ENCODE results near the gene MALAT1.

MALAT1 gene

GRCh38 chr11:65478388-65479183 is 20.3 kb upstream of the MALAT1 start:
- DNase-seq (ENCODE audit: low read depth in 1 of 2, low spot score in 1 of 2): no peak

DNA sequence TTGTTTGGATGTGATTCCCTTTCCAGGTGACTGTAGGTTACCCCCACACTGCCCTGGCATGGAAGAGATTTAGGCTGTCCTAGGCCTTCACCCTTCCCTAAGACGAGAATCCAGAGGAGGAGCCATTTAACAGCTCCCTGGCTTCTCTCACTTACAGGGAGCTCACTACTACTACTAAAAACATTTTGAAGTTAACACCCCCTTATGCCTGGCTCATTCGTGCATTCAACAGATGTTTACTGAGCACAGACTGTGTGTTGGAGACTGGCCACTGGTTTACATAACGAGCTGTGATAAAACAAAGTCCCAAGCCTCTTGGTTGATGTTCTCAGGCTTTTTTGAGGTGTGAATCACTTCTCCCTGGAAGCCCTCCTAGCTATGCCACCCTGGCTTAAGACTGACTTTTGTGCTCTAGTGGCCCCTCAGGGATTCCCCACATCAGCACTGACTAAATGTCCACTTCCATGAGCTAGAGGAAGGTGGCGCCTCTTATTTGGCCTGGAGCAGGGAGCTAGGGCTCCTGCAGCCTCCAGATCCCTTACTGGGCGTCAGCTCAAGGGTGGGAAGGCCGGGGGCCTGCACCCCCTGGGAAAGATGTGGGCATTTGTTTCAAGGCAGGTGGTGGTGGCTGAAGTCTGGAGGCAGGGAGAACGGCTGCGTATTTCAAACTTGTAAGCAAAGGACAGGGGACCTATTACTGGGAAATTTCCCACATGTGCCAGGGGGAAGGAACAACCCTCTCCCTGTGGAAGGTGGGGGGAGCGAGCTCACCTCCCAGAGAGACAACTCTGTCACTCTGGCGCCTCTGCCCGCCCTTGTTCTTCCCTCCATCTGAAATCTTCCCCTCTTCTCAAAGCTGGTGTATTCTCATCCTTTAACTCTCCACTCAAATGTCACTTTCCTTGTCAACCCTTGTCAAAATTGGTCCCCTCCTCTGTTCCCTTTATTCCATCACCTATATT is 19.4 kb upstream of the MALAT1 start:
- DNase-seq (ENCODE audit: low read depth in 1 of 2, low spot score in 1 of 2): no peak

DNA sequence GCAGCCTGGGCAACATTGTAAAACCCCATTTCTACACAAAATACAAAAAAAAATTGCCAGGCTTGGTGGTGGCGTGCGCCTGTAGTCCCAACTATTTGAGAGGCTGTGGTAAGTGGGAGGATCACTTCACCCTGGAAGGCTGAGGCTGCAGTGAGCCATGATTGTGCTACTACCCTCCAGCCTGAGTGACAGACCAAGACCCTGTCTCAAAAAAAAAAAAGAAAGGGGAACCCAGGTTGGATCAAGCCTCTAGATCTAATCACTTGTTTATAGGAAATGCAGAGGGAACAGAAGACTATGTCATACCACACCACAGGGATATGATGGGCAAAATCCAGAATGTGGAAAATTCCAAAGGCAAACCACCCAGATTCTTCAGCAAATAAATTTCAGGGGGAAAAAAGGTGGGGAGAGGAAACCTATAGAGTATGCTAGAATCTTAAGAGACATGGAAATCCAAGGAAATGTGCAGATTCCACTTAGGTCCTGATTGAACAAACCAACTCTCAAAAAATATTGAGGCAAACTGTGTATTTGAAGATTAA is 16.5 kb upstream of the MALAT1 start:
- DNase-seq (ENCODE audit: low read depth in 1 of 2, low spot score in 1 of 2): no peak

- DNase-seq (ENCODE audit: low read depth in 1 of 2, low spot score in 1 of 2): no peak
Measured at GRCh38 chr11:65485920-65486219, 13.0 kb upstream of the MALAT1 start.

- DNase-seq (ENCODE audit: low read depth in 1 of 2, low spot score in 1 of 2): no peak
Measured at GRCh38 chr11:65486570-65487466, 12.0 kb upstream of the MALAT1 start.

GRCh38 chr11:65487467-65488272 is 11.2 kb upstream of the MALAT1 start:
- no peak for DNase-seq (ENCODE audit: low read depth in 1 of 2, low spot score in 1 of 2)

DNA sequence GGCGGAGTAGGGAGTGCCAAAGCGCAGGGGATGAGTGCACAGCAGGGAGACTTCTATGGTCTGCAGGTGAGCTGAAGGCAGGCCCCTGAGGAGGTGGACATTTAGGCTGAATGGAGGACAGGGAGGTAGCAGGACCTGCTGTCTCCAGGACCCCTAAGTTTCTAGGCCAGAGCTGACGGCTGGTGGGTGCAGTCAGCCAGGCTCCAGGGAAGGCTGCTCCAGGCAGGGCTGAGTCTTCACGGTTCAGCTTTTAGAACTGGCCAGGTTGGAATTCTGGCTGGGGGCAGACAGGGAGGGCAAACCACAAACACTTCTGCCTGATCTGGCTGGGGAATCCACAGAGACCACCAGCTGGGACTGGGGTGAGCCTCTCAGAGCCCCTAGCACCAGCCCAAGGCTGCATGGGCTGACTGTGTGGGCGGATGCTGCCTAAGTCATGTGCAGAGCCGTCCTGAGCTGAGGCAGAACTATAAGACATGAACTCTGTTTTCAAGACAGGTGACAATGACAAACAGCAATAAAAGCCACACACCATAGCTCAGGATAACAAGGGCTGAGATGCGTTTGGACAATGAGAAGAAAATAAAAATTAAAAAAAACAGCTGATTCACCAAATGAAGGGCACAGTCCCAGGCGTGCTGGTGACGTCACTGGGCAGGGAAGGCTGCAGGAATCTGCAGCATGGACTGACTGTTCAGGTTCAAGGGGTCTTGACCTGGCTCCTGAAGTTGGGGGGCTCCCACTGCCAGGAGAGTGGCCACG is 10.4 kb upstream of the MALAT1 start:
- DNase-seq (ENCODE audit: low read depth in 1 of 2, low spot score in 1 of 2): no peak

GRCh38 chr11:65489035-65489705 is 9.7 kb upstream of the MALAT1 start:
- no peak for DNase-seq (ENCODE audit: low read depth in 1 of 2, low spot score in 1 of 2)

DNA sequence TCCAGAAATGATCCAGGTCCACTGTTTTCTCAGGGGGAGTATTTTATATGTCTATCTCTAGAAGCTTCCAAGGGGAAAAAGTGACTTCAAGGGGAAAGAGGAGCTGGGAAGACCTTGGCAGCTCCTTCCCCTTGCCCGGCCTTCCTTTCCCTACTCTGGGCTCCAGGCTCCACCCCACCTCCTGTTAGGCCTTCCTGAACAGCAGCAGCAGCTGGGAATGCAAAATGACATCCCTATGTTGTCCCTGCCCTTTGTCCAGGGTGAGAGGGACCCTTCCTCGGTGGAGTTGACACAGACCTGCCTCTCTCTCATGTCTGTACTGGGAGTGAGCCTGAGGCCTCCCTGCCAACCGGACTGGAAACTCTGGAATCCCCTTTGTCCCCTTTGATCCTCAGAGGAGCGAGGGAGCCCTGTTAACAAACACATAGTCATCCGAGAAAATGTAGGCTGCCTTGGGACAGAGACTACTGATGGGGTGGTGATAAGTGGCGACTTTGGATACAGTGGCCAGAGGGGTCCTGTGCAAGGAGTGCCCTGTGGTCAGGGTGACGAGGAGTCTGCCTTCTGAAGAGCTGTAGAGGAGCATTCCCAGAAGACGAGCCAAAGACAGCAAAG is 9.0 kb upstream of the MALAT1 start:
- DNase-seq (ENCODE audit: low read depth in 1 of 2, low spot score in 1 of 2): no peak

GRCh38 chr11:65491163-65491465 is 7.7 kb upstream of the MALAT1 start:
- DNase-seq (ENCODE audit: low read depth in 1 of 2, low spot score in 1 of 2): no peak

DNA sequence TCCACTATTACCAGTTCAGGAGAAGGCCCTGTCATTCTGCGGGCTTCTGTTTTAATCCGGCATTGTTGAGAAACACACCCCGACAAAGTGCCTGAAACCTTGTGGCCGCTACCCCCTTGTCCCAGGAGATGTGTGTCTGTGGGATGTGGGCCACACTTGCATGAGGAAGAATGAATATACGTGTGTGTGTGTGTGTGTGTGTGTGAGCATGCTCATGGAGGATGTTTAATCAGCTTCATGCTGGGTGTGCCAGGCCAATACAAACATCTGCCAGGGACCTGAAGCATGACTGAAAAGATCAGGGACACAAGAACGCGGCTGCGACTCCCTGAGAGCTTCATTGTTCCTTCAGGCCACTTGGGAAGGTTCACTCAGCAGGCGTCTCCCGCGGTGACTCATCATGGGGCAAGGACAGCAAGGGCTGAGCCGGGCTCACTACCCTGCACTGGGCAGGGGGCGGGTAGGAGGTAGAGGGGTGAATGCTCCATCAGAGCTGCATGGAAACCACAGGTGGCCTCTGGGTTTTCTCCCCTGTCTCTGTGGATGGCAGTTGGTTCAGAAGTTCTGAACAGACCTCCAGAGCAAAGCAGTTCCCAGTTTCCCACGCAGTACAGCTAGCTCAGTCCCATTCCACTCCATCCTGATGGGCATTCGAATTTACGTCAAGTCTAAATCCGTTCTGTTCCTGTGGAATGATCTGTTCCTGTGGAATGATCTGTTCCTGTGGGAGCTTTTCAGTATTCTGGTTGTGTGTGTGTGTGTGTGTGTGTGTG is 7.0 kb upstream of the MALAT1 start:
- DNase-seq (ENCODE audit: low read depth in 1 of 2, low spot score in 1 of 2): no peak

DNA sequence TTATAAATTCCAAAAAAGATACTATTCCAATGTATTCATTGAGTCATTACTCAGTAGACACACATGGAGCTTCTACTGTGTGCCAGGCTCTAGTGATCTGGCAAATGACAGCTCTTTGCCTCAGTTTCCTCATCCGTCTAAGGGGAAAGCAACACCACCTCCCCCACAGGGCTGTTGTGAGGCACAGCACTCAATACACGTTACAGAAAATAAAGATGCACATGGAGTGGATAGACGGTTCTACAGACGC is 6.5 kb upstream of the MALAT1 start:
- no peak for DNase-seq (ENCODE audit: low read depth in 1 of 2, low spot score in 1 of 2)

GRCh38 chr11:65492637-65493366 is 6.0 kb upstream of the MALAT1 start:
- no peak for DNase-seq (ENCODE audit: low read depth in 1 of 2, low spot score in 1 of 2)

DNA sequence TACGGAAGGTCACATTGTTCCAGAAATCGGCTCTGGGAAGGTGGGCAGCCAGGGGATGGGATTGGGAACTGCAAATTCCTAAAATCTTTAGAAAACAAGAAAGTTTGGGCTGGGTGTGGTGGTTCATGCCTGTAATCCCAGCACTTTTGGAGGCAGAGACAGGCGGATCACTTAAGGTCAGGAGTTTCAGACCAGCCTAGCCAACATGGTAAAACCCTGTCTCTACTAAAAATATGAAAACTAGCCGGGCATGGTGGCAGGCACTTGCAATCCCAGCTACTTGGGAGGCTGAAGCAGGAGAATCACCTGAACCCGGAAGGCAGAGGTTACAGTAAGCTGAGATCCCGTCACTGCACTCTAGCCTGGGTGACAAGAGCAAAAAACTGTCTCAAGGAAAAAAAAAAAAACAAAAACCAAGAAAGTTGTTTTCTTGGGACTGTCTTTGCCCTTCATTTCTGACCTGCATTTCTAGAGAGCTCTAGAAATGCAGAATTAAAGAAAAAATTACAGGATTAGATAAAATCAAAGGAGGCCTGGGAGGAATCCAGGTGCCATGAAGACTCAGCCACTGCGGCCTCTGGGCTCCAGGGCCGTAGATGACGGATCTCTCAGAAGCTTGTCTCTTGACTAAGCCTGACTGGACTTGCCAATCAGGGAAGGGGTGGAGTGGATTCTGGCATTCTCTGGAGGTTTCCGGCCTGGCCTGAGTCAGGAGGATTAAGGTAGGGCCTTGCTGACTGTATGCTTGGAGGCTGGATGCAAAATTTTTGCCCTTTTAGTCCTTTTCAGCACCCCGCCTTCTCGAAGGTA is 5.3 kb upstream of the MALAT1 start:
- DNase-seq (ENCODE audit: low read depth in 1 of 2, low spot score in 1 of 2): no peak

DNA sequence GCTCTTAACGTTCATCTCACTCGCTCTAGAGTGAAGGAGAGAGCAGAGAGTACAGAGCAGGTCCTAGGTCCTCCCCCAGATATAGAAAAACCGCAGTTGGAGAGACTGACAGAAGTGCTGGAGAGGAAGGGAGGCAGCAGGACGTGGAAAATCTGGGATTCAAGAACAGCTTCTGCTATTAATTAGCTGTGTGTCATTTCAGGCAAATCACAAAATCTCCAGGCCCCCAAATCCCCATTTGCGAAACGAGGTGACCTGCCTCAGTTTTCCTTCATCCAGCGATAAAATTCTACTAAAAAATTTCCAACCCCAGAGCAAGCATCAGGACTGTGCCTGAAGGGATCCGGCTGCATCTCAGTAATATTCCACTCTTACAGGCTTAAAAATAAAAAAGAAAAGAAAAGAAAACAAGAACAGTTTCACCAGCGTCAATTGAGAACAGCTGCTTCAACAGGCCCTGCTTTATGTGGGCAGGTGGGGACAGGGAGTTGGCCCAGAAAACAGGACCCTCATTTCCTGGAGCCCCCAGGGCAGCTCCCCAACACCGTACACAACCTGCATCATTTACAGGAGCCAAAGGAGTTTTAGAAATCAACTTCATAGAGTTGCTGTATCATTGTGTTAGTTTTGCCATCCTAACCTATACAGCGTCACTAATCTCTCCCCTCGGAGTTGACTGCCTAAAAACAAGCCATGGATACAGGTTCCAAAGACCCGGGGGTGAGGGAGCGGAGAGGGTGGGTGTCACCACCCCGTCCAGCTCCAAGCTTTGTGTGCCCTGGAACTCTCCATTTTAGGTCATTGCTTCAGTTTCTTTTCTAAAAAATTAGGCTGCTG is 2.3 kb upstream of the MALAT1 start:
- DNase-seq (ENCODE audit: low read depth in 1 of 2, low spot score in 1 of 2): no peak
